GM06990 (cell line): Measurements from ENCODE around the gene MEI1.

Experiments used
- DNase-seq: peaks from one replicate; pipeline ENCODE4 v3.0.0-alpha.2; 2011; ENCODE audit not compliant: insufficient read length; ENCODE audit errors: extremely low read depth
- H3K27me3 ChIP-seq: replicated peaks from 2 replicates; pipeline ENCODE4 v1.6.0; 2011; ENCODE audit warnings: low read length; ENCODE audit not compliant: control insufficient read depth, insufficient read depth
- H3K36me3 ChIP-seq: 2 replicates; pipeline ENCODE4 v1.5.1; 2011; ENCODE audit warnings: low read length; ENCODE audit not compliant: control insufficient read depth, insufficient read depth
- H3K4me3 ChIP-seq: replicated peaks from 2 replicates; pipeline ENCODE4 v1.5.1; 2011; ENCODE audit warnings: low read depth, mild to moderate bottlenecking, control low read depth, low read length
- CTCF ChIP-seq: IDR thresholded peaks from 2 replicates; pipeline ENCODE4 v1.5.1; 2011; ENCODE audit warnings: low read length, control low read depth, mild to moderate bottlenecking, inconsistent platforms; ENCODE audit not compliant: insufficient read depth, poor library complexity, severe bottlenecking

The MEI1 gene

GRCh38 chr22:41690476-41690875, 8.8 kb upstream of the MEI1 start:
- Histone ChIP-seq H3K27me3 (no peaks in the 10 kb centered on the region), H3K36me3 (peaks cover 3% of the 10 kb centered on the region), H3K4me3 (no peak overlapping the region)
- TF ChIP-seq CTCF, result no peak
- no peak for DNase-seq

DNA sequence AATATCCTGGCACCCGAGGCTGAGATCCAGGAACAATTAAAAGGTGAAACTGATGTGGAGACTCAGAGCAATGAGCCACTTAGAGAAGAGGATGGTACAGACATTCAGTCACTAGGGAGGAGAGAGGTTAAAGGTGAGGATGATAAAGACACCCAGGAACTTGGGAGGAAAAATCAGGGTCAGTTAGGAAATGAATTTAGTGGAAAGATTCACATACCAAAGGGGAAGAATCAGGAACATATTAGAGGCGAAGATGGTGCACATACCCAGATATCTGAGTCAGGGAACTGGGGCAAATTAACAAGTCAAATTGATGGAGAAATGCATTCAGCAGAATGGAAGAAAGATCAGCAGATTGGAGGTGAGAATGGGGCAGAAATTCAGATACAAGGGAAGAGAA, 4.1 kb upstream of the MEI1 start:
- no peak for TF ChIP-seq CTCF
- H3K27me3 ChIP-seq, result no peaks in the 10 kb centered on the region
- H3K36me3 ChIP-seq, result peaks cover 4% of the 10 kb centered on the region
- no peak for DNase-seq
- no peak overlapping the region for H3K4me3 ChIP-seq

- Histone ChIP-seq H3K4me3 (no peak overlapping the region), H3K36me3 (peaks cover 1% of the 10 kb centered on the region), H3K27me3 (no peaks in the 10 kb centered on the region)
- no peak for DNase-seq
- no peak for TF ChIP-seq CTCF
Measured at GRCh38 chr22:41696703-41697102, 2.6 kb upstream of the MEI1 start.

DNA sequence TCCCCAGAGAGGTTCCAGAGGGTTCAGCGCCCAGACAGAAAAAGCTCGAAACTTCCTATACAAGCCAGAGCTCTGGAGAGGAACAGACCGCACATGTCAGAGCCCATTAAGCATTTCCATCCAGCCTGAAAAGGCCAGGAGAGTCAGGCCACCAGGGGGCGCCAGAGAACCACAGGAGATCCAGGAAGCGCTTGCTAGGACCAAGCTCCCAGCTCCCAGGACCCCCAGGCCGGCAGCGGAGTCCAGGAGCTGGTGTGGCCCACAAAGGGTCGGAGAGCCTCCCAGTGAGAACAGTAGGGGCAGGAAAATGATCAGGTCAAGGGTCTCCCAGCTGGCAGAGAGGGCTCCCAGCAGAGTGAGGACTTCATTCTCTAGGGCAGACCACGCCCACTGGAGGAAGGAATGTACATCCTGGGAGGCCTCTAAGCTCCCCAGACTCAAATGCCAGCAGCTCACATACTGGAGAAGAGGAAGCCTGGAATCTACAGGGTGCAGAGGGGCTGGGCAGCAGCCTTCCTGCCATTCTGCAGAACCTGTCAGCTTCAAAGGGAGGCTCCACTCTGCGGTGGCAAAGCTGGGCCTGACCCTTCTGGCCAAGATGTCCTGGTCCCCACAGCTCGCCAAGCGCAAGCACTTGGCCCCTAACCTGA, 2.1 kb upstream of the MEI1 start:
- peak; percentile 72 for DNase-seq

GRCh38 chr22:41700108-41700364, 733 bp downstream of the MEI1 start:
- DNase-seq, result no peak

More for the DNA sequence above, 2.1 kb upstream of the MEI1 start:
- no peak overlapping the region for H3K4me3 ChIP-seq
- peaks cover 1% of the 10 kb centered on the region for H3K36me3 ChIP-seq
- H3K27me3 ChIP-seq, result no peaks in the 10 kb centered on the region
- peak; percentile 97 for TF ChIP-seq CTCF

More at GRCh38 chr22:41700108-41700364, 733 bp downstream of the MEI1 start:
- no peak overlapping the region for H3K4me3 ChIP-seq
- peaks cover 1% of the 10 kb centered on the region for H3K36me3 ChIP-seq
- no peaks in the 10 kb centered on the region for H3K27me3 ChIP-seq
- TF ChIP-seq CTCF, result no peak
